ENCODE results near the gene NOS1.
"Not testable (repeated sequence)": the region's sequence is repeated elsewhere in the genome, so short reads cannot be mapped to it uniquely, and the experiment has no call there.

Gene NOS1

DNA sequence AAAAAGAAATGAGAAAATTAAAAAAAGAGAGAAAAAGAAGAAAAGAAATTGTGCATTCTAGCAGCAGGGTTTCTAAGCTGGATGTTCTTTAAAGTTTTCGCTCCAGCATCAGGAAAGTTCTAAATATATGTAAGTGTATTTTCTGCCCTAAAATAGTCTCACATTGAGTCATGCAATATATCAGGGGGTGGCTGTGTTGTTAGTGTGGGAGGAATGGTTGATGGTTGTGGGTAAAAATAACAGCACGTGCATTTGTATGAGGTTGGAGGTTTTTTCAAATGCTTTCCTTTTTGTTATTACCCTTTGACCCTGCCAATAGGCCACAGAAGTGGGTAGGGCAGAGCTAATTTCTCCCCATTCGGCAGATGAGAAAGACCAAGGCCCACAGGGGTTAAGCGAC, 106.0 kb downstream of the NOS1 start:
- DNase-seq, result no peak

GRCh38 chr12:117243488-117243887, 117.9 kb downstream of the NOS1 start:
- no peak for DNase-seq

GRCh38 chr12:117241697-117242096, 119.7 kb downstream of the NOS1 start:
- no peak for DNase-seq

- no peak for DNase-seq
Measured at GRCh38 chr12:117240081-117240755, 121.2 kb downstream of the NOS1 start.

DNA sequence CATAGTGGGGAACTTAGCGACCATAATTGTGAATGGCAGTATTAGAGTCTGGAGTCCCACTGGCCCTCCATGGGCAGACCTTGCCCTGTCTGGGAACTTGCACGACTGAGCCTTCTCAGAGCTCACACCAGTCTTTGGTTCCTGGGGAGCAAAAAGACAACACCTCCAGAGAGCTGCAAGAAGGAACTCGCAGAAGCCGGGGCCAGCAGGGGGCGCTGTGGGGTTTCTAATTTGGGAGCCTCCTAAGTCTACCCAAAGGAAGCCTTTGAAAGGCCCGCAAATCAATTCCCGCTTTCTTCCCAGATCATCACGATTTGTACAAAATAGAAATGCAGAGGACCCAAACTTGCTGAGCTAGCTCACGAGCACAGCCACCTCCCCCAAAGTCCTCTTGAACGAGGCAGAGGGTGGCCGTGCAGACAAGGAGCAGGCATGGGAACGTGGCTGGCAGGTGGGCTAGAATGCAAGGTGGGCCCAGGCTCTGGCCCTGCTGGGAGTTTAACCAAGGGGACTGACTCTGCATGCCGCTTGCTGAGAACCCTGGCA, 124.9 kb downstream of the NOS1 start:
- peak; percentile 76 for DNase-seq

- no peak for DNase-seq
Measured at GRCh38 chr12:117235261-117235660, 126.2 kb downstream of the NOS1 start.

DNA sequence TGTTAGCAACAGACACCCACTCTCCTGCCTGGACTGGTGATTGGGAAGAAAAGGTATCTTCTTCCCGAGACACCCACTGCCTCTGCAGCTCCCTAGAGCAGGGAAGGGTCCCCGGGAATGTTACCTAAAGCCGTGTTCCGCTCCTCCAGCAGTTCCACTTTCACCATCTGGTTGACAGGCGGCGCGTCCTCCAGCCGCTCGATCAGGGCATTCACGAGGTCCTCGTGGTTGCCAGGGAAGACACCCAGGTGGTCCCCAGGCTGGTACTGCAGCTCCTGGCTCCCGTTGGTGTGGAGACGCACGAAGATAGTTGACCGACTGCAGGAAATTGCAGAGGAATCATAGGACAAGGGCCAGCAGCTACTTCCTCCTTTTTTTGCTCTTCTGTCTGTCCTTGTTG, 127.0 kb downstream of the NOS1 start:
- no peak for DNase-seq

DNA sequence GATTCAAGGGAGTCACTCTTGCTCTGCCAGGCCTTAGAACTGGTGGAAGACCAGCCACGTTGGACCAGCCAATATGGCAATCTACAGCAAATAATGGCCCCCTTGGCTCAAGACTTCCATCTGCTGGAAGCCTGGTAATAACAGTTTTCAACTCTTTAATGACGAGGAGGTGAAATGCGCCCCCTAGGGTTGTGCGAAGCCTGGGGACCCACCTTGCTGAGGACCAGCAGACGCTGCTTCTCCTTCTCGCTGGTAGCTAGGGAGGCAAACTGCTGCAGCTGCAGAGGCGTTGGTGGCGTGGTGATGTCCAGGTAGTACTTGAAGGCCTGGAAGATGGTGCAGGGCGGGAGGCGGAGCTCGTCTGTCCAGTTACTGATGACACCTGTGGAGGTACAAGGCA, 129.7 kb downstream of the NOS1 start:
- DNase-seq, result no peak

GRCh38 chr12:117228239-117228638, 133.2 kb downstream of the NOS1 start:
- DNase-seq, result no peak

GRCh38 chr12:117227000-117227653, 134.3 kb downstream of the NOS1 start:
- no peak for DNase-seq

DNA sequence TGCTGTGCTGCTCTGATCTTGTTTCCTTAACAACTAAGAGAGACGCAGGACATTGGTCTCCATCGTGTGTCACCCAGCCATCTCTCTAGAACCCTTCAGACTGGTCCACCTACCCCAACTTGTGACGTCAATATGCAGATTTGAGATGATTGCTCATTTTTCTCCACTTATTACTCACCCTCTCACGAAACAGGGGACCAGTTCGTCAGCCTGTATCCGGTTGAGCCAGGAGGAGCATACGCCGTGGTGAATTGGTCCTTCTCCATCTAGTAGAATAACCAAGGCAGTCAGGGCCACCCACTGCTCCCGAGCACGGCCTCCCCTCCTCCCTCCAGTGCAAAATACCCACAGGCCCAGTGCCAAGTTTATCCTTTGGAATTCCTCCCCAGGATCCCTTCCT, 134.9 kb downstream of the NOS1 start:
- no peak for DNase-seq

- DNase-seq, result no peak
Measured at GRCh38 chr12:117225179-117225578, 136.2 kb downstream of the NOS1 start.

DNA sequence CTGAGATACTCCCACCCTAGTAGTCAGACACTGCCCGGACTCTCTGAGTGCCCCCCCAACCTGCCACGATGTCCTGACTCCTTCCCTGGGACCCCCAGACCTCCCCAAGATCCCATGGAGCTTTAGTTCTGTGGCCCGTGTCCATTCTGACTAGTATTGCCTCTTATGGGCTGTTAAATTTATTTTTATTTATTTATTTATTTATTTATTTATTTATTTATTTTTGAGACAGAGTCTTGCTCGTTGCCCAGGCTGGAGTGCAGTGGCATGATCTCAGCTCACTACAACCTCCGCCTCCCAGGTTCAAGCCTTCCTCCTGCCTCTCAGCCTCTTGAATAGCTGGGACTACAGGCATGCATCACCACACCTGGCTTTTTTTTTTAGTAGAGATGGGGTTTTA, 140.5 kb downstream of the NOS1 start:
- not testable (repeated sequence) for DNase-seq

DNA sequence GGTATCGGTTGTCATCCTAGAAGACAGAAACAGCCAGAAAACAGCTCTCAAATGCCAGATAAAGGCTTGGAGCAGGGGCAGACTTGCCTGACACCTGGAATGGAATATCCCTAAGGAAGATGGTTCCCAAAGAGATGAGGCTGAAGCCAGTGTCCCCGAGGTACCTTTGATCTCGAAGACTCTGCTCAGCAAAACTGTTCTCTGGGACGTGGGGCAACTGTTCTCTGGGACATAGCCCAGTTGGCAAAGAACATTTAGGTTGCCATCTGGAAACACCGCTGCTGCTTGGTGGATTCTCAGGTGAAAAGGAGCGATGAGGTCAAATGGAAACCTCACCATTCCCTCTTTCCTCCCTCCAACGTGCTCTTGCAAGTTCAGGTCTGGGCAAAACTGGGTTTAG, 143.3 kb downstream of the NOS1 start:
- DNase-seq, result no peak

- no peak for DNase-seq
Measured at GRCh38 chr12:117216686-117217085, 144.7 kb downstream of the NOS1 start.

DNA sequence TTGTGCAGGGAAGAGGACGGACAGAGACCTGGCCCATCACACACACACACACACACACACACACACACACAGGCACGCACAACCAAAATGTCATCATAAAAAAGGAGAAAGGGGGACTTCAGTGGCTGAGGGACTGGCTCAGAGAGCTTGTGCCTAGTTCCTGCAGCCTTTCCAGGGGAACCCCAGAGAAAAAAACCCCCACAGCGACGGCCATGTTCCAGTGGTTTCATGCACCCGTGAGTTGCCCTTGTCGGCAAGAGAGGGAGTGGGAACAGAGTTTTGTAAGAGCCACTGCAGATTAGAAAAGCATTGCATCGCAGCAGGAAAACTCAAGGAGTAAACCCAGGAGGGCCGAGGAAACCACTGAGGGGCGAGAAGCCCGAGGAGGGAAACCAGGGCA, 146.6 kb downstream of the NOS1 start:
- no peak for DNase-seq

DNA sequence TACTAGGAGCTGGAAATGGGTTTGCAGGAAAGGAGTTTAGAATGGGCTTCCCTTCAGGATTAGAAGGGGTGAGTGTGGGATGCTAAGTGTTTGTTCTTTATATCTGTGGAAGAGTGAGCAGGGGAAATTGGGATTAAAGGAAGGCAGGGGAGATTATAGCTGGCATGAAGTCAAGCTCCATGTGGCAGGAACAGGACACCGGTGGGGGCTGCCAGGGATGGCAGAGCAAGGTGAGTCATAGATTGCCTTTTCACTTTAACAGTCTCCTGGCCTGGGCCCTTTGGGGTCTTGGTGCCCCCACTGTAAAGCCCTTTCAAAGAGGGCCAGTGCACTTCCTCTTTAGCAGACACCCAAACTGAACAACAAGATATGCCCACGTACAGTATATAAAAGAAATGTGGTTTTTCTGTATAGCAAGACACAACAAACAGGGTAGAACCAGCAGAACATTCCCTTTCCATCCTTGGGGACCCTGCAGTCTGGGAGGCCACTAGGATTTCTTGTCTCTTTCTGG, 148.1 kb downstream of the NOS1 start:
- no peak for DNase-seq

DNA sequence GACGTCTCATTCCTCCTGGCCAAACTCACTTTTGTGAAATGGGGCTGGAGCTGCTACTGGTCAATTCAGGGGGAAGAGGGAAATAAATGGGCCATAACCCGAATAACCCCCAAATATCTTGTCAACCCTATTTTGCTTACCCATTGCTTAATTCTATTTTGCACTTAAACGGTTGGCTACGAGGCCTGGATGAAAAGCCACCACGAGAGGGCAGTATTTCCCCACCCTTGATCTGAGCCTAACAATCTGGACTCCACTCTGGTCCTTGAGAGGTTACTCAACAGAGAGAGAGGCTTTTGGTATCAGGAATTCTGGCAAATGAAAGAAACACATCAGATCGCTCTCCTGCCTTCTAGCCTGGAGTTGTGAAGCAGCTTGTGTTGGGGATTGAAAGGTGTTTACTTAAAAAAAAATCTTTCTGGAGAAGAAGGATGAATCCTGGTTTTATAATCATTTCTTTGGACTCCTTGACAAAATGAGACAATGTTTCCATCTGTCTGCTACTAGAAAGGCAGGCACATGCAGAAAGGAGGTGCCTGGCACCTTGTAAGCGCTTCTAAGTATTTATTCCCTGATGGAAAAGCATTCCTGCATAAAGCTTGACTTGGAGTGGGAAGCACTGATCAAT, 148.7 kb downstream of the NOS1 start:
- peak; percentile 63 for DNase-seq

- DNase-seq, result no peak
Measured at GRCh38 chr12:117210266-117210918, 151.0 kb downstream of the NOS1 start.

GRCh38 chr12:117209626-117210025, 151.8 kb downstream of the NOS1 start:
- no peak for DNase-seq

GRCh38 chr12:117208811-117209455, 152.5 kb downstream of the NOS1 start:
- no peak for DNase-seq

DNA sequence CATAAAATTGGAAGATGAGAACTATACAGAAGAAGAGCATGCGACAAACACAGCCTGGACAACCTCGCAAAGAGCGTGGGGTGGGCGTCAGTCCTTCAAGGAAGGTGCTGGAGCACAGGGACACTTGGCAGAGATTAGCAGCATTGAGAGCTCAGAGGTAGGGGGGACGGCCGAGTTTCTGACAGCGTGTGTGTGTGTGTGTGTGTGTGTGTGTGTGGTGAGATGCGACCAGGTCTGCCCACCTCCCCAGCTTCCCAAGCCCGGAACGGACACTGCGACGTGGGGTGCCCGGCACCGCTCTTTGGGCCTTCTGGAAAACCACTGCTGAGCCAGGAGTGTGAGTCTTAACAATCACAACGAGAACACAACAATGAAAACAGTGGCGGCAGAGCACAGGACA, 153.2 kb downstream of the NOS1 start:
- DNase-seq, result no peak

DNA sequence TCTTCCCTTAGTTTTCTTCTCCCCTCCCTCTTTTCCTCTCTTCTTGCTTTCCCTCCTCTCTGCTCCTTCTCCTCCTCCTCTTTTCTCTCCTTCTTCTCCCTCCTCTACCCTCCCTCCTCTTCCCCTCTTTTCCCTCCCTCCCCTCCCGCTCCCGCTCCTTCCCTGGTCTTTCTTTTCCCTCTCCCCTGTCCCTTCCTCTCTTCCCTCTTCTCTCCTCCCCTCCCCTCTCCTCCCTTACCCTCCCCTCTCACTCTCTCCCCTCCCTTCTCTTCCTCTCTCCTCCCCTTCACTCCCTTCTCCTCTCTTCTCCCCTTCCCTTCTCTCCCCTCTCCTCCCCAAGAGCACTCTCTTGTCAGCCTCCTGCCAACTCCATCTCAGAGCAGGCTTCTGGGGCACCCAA, 153.8 kb downstream of the NOS1 start:
- DNase-seq, result no peak

Measured in NCI-H2227 treated with DMSO at 0.1 percent for 48 hours (cell line).